ENCODE measurements around the gene CCDC183.
A peak's percentile ranks its signal among the peaks of the same experiment; 100 is the strongest.
"Not testable (repeated sequence)": the region's sequence is repeated elsewhere in the genome, so short reads cannot be mapped to it uniquely, and the experiment has no call there.

Gene CCDC183

DNA sequence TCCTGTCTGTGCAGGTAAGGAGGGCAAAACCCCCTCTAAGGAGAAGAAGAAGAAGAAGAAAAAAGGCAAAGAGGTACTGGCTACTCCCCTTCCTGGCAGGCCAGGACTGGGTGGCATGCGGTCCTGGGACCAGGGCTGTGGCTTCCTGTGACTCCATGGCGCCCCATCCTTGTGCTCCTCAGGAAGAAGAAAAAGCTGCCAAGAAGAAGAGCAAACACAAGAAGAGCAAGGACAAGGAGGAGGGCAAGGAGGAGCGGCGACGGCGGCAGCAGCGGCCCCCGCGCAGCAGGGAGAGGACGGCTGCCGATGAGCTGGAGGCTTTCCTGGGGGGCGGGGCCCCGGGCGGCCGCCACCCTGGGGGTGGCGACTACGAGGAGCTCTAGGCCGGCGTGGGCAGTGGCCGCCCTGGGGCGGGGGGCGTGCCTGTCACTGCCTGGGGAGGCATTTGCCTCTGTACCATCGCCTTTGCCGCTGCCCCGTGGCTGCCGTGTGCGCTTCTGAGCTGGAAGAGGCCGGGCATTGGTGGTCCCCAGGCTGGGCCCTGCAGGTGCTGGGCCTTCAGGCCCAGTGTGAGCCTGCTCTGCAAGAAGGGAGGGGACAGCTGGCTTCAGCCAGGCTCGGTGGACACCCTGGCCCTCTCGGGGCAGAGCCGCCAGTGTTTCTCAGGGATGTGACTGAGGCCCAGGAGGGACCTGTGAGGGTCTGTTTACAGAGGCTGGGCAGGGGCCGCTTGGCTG, 44.2 kb downstream of the CCDC183 start:
- DNase-seq, result no peak

DNA sequence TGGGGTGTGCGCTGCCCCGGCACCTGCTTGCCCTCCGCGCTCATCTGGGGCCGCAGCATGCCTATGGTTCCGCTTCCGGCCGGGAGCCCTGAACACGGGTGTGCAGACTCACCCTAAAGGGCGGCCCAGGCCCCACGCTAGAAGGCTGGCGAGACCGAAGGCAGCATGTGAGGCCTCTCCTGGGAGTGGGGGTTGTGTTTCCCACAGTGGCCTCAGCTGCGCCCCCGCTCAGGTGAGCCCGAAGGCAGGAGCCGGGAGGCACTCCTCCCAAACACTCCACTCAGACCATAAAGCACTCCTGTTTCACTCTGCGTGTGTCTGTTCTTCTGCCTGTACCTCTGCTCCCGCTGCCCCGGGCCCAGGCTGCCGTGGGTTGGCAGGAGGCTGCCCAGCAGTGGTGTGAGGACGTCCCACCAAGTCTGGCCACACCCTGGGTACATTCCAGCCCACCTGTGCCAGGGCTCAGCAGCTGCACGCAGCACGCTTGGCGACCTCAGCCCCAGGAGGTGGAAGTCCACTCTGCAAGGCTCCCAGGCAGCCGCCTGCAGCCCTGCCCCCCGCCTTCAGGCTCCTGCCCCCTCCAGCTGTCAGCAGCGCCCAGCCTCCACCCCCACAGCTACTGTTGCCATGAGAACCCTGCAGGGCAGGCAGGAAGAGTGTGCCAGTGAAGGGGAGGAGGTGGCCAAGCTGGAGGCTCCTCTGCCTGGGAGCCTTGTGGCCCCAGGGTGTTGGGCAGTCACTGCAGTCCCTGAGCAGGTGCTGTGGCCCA, 44.9 kb downstream of the CCDC183 start:
- no peak for DNase-seq

DNA sequence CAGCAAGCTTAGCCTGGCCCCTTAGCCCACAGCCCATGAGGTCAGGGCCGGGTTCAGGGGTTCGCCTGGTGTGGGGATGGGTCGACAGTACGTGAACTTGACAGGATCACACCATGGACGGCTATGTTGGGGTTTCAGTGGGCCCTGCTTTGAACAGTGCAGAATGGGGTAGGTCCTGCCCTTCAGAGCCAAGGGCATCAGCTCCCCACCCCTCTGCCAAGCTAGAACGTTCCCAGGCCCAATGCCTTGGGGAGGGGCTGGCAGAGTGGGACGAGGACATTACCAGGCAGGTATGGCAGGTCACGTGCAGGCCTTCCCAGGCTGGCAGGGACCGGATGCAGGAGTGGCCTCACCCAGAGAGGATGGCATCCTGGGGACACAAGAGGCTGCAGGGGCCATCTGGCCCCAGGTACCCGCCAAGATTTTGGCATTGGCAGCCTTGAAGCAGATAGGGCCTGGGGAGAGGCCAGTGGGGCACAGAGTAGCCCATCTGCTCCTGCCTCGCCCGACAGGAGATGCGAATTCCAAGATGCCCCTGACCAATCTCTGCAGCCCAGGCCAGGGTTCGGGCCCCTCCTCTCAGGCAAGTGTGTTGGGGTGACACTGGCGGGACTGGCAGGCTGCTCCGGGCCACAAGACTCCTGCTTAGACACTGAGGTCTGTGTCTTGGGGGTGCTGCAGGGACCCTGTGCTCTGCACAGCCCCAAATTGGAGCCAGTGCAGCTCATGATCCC, 45.7 kb downstream of the CCDC183 start:
- DNase-seq, result not testable (repeated sequence)

DNA sequence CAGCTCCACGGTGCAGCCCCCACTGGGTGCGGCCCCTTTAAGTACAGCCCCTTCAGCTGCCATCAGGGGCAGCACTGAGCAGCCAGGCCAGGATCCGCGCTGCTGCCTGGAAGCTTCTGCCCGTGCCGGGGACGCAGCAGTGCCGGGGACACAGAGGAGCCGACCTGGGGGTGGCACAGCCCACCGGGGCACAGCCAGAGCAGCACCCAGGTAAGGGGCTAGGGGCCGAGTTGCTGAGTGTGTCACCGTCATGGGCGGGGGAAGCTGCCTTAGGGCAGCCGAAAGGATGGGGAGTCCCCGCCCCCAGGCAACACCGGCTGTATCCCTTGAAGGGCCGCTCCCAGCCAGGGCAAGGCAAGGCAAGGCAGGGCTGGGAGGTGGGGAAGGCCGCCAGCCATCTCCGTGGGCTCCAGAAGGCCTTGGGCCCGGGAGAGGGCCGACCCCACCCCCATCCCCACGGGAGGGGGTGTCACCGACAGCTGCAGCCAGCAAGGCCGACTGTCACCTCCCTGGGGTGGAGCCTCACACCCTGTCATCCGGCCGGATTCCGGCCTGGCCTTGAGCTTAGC, 46.3 kb downstream of the CCDC183 start, which contains the start of gene AJM1:
Gene AJM1, plus strand, starts transcription at position 99 of the 569 bp plus-strand sequence. CDS start 1,937 bp downstream, outside the sequence.
- peak; percentile 85 for DNase-seq

DNA sequence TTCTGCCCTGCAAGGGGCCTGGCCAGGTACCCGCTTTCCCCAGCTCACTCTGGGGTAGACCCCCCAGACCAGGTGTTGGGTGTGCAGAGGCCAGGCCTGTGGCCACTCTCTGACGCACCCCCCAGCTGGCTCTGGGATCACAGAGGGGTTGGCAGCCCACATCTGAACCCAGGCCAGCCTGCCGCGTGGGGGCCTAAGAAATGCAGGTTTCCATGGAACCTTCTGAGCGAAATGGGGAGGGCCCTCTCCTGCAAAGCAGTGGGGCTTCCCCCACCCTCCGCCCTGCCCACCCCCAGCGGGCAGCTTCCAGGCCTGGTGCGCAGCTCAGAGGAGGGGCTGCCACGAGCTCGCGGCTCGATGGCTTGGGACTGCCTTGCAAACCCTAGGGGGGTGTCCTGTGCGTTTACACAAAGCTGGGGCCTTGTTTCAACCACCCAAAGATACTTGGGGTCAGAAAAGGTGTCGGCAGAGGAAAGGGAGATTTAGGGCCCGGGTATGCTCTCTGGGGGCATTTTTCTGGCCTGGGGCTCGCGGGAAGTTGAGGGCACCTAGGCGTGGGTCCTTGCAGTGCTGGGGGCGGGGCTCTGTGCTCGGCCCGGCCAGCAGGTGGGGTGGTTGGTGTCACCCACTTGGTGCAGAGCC, 47.1 kb downstream of the CCDC183 start:
- DNase-seq, result not testable (repeated sequence)

DNA sequence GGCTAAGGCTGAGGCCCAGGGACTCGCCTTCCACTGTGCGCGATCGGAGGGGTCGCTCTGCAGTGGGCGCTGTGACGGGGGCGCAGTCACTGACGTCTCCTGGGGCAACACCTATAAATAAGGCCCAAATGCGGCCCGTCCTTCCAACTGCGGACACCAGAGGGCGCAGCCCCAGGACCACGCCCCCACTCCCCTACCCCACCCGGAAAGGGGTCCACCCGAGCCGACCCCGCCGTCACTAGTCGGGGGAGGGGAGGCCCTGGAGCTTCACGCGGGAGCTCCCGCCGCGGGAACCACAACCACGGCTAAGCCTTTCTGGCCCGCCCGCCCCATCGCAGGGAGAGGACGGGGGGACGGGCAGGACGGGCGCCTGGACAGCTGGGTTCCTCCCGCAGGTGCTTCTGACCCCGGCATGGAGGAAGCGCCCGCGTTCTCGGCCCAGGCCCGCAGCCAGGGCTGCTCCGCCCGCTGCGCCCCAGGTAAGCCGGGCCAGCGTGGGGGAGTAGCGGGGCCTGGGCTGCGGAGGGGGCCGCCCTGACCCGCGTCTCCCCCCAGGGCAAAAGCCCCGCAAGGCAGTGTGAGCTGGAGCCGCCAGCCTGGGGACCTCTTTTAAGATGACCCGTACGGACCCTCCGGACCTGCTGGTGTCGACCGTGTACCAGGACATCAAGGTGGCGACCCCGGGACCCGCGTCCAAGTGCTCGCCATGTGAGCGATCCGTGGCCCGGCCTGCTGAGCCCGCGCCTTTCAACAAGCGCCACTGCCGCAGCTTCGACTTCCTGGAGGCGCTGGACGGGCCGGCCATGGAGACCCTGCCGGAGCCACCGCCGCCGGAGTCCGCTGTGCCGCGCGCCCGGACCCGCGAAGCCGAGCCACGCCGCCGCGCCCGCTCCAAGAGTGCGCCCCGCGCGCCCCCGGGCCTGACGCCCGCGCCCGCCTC, 47.9 kb downstream of the CCDC183 start:
- peak; percentile 69 for DNase-seq

DNA sequence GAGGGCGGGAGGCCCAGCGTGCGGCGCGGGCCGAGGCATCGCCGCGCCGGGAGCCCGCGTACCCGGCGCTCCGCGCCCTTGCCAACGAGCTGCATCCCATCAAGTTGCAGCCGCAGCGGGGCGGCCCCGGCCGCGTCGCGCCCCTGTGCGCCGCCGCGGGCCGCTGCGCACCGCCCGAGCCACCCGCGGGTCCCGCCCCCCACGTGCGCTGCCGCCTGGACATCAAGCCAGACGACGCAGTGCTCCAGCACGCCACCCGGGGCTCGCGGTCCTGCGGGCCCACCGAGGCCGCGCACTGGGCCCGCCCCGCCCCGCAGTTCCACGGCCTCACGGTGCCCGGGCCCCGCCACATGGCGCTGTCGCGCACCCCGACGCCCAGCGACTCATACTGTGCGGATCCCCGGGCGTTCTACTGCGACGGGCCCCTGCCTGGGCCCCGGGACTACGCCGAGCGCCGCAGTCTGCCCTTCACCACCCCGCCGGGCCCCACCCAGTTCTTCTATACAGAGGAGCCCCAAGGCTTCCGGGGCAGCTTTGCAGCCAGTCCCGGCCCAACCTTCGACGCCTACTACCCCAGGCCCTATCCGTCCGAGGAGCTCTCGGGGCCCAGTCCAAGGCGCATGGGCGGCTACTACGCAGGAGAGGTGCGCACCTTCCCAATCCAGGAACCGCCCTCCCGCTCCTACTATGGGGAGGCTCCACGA, 48.8 kb downstream of the CCDC183 start:
- peak; percentile 19 for DNase-seq

DNA sequence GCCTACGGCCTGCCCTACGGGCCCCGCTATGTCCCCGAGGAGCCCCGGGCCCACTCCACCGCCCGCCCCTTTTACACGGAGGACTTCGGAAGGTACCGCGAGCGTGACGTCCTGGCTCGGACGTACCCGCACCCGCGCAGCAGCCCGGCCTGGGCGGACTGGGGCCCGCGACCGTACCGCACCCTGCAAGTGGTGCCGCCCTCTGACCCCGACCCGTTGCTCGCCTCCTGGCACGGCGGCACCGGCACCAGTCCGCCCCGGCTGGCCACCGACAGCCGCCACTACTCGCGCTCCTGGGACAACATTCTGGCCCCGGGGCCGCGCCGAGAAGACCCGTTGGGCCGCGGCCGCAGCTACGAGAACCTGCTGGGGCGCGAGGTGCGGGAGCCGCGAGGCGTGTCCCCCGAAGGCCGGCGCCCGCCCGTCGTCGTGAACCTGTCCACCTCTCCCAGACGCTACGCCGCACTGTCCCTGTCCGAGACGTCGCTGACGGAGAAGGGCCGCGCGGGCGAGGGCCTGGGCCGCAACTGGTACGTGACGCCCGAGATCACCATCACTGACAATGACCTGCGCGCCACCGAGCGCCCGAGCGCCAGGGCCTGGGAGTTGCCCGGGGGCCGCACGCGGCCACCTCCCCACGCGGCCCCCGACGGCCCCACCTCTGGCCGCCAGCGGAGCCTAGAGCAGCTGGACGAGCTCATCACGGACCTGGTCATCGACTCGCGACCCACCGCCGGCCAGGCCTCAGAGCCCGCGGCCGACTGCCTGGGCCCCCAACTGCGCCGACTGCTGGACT, 49.5 kb downstream of the CCDC183 start:
- DNase-seq, result no peak

DNA sequence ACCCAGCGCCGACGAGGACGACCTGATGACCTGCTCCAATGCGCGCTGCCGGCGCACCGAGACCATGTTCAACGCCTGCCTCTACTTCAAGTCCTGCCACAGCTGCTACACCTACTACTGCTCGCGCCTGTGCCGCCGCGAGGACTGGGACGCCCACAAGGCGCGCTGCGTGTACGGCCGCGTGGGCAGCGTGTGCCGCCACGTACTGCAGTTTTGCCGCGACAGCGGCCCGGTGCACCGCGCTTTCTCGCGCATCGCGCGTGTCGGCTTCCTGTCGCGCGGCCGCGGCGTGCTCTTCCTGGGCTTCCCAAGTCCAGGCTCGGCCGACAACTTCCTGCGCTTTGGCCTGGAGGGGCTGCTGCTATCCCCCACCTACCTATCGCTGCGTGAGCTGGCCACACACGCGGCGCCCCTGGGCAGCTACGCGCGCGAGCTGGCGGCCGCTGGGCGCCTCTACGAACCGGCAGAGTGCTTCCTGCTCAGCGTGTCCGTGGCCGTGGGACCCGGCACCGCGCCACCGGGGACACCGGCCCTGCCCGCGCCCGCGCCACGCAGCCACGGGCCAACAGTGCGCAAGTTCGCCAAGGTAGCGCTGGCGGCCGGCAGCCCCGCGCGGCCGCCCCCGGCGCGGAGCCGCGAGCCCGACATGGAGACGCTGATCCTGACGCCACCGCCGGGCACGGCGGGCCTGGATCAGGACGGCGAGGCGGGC, 50.4 kb downstream of the CCDC183 start:
- peak; percentile 9 for DNase-seq

DNA sequence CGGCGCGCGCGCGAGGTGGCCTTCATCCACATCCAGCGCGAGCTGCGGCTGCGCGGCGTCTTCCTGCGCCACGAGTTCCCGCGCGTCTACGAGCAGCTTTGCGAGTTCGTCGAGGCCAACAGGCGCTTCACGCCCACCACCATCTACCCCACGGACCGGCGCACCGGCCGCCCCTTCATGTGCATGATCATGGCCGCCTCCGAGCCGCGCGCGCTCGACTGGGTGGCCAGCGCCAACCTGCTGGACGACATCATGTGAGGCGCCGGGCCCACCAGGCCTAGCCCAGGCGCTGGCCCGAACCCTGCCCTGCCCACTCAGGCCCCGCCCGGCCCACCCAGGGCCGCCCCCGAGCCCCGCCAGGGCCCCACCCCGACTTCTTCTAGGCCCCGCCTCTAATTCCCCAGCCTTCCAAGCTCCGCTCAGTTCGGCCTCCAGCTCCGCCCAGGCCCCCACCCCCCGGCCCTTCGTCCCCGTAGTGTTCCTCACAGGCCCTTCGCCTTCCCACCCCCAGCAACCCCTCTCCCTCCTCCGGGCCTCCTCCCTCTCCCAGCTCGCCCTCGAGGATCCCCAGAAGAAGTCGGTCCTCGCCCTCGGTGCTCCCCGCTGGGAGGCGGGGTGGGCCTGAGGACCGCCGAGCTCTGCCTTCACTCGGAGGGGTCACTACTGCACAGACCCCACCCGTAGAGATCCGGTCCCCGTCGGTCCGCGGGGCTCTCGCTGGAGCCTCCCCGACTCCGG, 51.1 kb downstream of the CCDC183 start:
- DNase-seq, result peak; percentile 10

DNA sequence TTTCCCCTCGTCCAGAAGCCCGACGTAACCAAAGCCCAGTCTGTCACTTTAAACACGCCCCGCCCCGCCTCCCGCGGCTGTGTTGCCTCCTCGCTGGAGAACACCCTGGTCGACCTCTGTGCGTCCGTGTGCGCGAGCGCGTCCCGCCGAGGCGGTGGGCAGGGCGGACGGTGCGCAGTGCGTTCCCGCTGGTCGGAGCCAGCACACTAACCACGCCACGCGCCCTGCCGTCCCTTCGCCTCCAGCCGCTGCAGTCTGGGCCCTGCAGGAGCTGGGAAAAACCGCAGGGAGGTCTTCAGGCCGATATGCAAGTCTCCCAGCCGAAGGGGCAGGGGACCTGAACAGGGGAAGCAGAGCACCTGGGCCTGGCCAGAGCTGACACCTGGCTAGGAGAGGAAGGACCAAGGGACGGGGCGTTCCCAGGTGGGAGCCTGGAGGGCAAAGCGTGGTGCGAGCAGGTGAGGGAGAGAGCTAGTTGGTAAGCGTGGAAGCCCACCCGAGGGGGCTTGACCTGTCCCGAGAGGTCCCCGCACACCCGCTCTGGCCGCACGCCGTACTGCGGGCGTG, 51.8 kb downstream of the CCDC183 start:
- peak; percentile 77 for DNase-seq

DNA sequence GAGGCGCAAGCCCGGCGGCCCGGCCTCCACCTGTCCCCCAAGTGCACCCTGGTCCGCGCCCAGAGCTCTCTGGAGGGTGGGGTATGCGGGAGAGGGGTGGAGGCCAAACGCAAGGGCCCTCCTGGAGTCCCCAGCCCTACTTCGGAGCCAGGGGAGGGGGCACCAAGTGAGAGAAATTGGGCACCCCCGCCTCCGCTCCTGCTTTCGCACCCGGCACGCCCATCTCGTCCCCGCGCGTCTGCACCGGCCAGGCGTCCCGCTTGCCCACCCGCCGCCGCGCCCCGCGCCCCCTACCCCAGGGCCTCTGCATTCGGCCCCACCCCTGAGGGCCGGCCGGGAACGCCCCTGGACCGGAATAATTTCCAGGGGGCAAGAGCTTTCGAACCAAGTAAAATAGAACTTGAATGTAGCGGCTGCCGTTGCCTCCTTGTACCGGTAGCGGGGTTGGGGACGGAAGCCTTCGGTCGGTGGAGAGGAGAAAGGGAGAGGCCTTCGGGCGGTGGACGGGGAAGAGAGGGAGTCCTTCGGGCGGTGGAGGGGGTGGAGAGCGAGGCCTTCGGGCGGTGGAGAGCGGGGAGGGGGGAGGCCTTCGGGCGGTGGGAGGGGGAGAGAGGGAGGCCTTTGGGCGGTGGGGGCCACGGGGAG, 52.4 kb downstream of the CCDC183 start:
- peak; percentile 37 for DNase-seq

DNA sequence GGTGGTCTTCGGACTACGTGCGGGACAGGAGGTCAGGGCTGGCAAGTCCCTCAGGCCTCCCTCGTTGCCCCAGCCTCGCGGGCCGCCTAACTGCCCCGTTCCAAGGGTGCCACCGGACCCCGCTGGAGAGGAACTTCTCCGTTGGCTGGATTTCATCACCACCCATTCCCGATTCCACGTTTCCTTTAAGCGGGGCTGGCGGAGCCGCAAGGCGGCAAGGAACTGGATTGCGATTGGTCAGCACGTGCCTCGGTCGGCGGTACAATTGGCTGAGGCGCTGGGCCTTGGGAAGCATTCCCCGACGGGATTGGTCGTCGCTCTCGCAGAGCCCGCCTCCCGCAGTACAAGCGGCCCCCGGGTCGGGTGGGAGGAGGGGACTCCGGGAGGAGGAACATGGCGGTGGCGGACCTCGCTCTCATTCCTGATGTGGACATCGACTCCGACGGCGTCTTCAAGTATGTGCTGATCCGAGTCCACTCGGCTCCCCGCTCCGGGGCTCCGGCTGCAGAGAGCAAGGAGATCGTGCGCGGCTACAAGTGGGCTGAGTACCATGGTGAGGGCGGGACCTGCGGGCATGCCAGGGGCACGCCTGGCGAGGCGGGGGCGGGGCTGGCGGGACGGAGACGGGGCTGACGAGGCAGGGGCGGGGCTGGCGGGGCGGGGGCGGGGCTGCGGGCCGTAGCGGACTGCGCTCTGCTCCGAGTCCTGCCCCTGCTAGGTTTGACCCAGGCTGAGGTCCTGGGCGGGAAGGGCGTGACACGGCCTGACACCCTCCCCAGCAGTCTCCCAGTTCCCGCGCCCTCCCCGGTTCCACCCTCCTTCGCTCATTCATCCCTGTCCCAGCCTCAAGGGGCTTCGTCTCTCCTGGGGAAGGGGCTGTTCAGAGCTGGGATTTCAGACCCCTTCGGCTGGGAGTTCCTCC, 53.2 kb downstream of the CCDC183 start, which contains the start of gene PHPT1:
Gene PHPT1, plus strand, starts transcription at position 372 of the 922 bp plus-strand sequence. Its CDS starts 22 bp downstream, at position 394.
- DNase-seq, result peak; percentile 97

DNA sequence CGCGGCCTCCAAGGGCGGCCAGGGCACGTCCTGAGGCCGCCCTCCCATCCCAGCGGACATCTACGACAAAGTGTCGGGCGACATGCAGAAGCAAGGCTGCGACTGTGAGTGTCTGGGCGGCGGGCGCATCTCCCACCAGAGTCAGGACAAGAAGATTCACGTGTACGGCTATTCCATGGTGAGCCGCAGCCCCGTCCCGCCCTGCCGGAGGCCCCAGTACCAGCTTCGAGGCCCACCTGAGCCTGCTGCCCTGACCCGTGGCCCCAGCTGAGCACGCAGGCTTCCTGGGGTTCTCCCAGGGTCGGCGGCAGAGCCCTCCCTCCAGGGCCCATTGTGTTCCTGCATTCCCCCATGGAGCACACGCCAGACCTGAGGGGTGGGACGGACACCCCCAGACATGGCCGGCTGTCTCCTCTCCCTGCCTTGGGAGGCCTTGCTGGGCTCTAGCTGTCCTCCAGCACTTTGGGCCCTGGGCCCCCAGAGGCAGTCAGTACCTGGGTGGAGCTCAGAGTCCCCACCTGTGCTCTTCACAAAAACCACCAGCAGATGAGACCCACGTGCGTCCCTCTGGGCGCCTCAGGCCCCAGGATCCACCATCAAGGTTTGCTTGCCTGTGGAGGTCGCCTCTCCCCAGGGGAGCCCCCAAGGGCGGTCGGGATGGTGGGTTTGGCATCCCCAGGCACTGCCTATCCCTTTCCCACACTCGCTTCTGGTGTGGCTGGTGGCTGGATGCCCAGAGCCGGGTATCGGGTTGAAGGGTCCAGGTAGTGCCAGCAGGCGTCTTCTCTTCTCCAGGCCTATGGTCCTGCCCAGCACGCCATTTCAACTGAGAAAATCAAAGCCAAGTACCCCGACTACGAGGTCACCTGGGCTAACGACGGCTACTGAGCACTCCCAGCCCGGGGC, 54.1 kb downstream of the CCDC183 start:
- DNase-seq, result no peak

Measured in CD4-positive, alpha-beta T cell treated with Interleukin-17A for 1 hour (primary cell).